ENCODE data around the gene ZCCHC14. TPM values are rescaled to one million over a fixed set of nuclear protein-coding genes. Genes with fewer than 3 reads are reported as not detected.

Gene ZCCHC14
- total RNA-seq, 1 experiment from 2014 or later: 27.7 TPM

- no peaks in the 10 kb centered on the region for H3K9me3 Mint-ChIP-seq
- H3K23me2 ChIP-seq (ENCODE audit: insufficient read length, low read depth, low read length, poor library complexity, severe bottlenecking): no peaks in the 10 kb centered on the region
- no peak overlapping the region for H3K18ac ChIP-seq (ENCODE audit: insufficient read length, low read depth, low read length)
- no peak overlapping the region; the same call in 1 of the 2 replicates for H3K14ac ChIP-seq (ENCODE audit: insufficient read depth, low read length)
- no peaks in the 10 kb centered on the region for H3K4me1 ChIP-seq (ENCODE audit: insufficient read depth, low read length)
- H4K8ac ChIP-seq (replicated peaks; ENCODE audit: insufficient read length, low read depth, low read length): no peak overlapping the region
- no peak overlapping the region for H2BK12ac ChIP-seq (ENCODE audit: insufficient read length, low read depth, low read length)
- H2AK5ac ChIP-seq (ENCODE audit: insufficient read length, low read length): no peak overlapping the region
- TF ChIP-seq CTCF (conservative IDR thresholded peaks at IDR 0.05): no peak
- H2BK5ac ChIP-seq (ENCODE audit: insufficient read length, low read length): no peak overlapping the region
- no peak overlapping the region for H3K56ac ChIP-seq (ENCODE audit: insufficient read length, low read depth, low read length)
- no peak overlapping the region for H4K5ac ChIP-seq (ENCODE audit: insufficient read length, low read depth, low read length)
- no peaks in the 10 kb centered on the region for H4K20me1 ChIP-seq (ENCODE audit: control insufficient read depth, insufficient read depth, insufficient read length)
- no peak overlapping the region for H3K4me2 ChIP-seq (ENCODE audit: insufficient read depth, insufficient read length, low read length)
- H3K4ac ChIP-seq (ENCODE audit: low read depth, low read length): no peak overlapping the region
- H2BK120ac ChIP-seq (ENCODE audit: low read depth, low read length, poor library complexity, severe bottlenecking): no peak overlapping the region
- H4K91ac ChIP-seq (ENCODE audit: insufficient read length, low read depth, low read length): no peak overlapping the region
- no peaks in the 10 kb centered on the region for H3K9me3 ChIP-seq (ENCODE audit: control insufficient read depth, low read depth, low read length)
- no peak for DNase-seq
- H3K27me3 ChIP-seq (ENCODE audit: insufficient read depth, low read length): no peaks in the 10 kb centered on the region
- no peak overlapping the region for H2BK20ac ChIP-seq (ENCODE audit: low read depth, low read length, poor library complexity, severe bottlenecking)
- no peak overlapping the region for H2BK15ac ChIP-seq (ENCODE audit: low read depth, low read length)
- H3K27ac Mint-ChIP-seq: peak overlapping the region in 2 of 3 experiments; percentile 72 to 74; a peak in 4 of 7 replicates
- H3K23ac ChIP-seq (ENCODE audit: insufficient read length, low read depth, low read length): no peak overlapping the region
- H3K27ac ChIP-seq (ENCODE audit: insufficient read length, low read depth, low read length): no peak overlapping the region
- H3K9ac ChIP-seq (ENCODE audit: extremely low read depth, insufficient read length, low read length): no peak overlapping the region
- H3K27me3 Mint-ChIP-seq (ENCODE audit: low read depth): no peaks in the 10 kb centered on the region
- WGBS (ENCODE audit: extremely low coverage, insufficient read length, low lambda C conversion rate): no CpG with 5 or more reads among the region's 8 CpGs
- no peak overlapping the region for H2AFZ ChIP-seq (ENCODE audit: low read length)
- no peaks in the 10 kb centered on the region for H3K4me1 Mint-ChIP-seq
- H3K79me2 ChIP-seq (ENCODE audit: insufficient read depth, low read length): no peaks in the 10 kb centered on the region
- no peak overlapping the region for H3K4me3 Mint-ChIP-seq
- H3T11ph ChIP-seq (ENCODE audit: low read length): no peak overlapping the region
- H3K36me3 Mint-ChIP-seq (ENCODE audit: insufficient read depth in 1 of 3, low read depth in 3 of 3): peaks cover 4 to 37% (median 26%) of the 10 kb centered on the region in 3 experiments; a peak in 6 of 7 replicates
- no peaks in the 10 kb centered on the region for H3K79me1 ChIP-seq (ENCODE audit: insufficient read depth, low read depth, low read length, poor library complexity, severe bottlenecking)
Observed at GRCh38 chr16:87356491-87356853, 136.4 kb downstream of the ZCCHC14 start.

Other genes with a start within 250 kb of the ZCCHC14 start
- 4.5 and 5.6 TPM in 2 replicates for gene C16orf95, start 175.6 kb downstream of the ZCCHC14 start, total RNA-seq (2021)
- 24.2 and 26.6 TPM in 2 replicates for gene FBXO31, start 109.2 kb downstream of the ZCCHC14 start, total RNA-seq (2021)
- 47.1 and 52.2 TPM in 2 replicates for gene MAP1LC3B, start 100.7 kb downstream of the ZCCHC14 start, total RNA-seq (2021)
- gene JPH3, start 109.5 kb upstream of the ZCCHC14 start, total RNA-seq (2021): 30.3 and 32.7 TPM in 2 replicates